Suprapubic skin (tissue), 4 donors: Measurements from ENCODE around the gene DUS3L. TPM values are rescaled to one million over a fixed set of nuclear protein-coding genes. Genes with fewer than 3 reads are reported as not detected.

Experiments
- DNase-seq, 2 donors: peaks; one replicate each; pipeline ENCODE4 v3.0.0-alpha.2; 2019; ENCODE audit warnings: low spot score in 2 of 2
- H3K27ac ChIP-seq: fragments of 200-600 bp; sonication (generic); one replicate; pipeline ENCODE4 v1.5.1; 2019
- H3K27me3 ChIP-seq: fragments of 200-600 bp; sonication (generic); one replicate; pipeline ENCODE4 v1.5.1; 2019
- H3K36me3 ChIP-seq: fragments of 200-600 bp; sonication (generic); one replicate; pipeline ENCODE4 v1.5.1; 2019
- H3K4me1 ChIP-seq: fragments of 200-600 bp; sonication (generic); one replicate; pipeline ENCODE4 v1.5.1; 2019
- H3K4me3 ChIP-seq: fragments of 200-600 bp; sonication (generic); one replicate; pipeline ENCODE4 v1.5.1; 2019; ENCODE audit warnings: mild to moderate bottlenecking
- H3K9me3 ChIP-seq: fragments of 200-600 bp; sonication (generic); one replicate; pipeline ENCODE4 v1.5.1; 2019
- CTCF ChIP-seq, 2 donors: fragments of 200-600 bp in 1 of 2; fragments of 450-650 bp in 1 of 2; sonication (generic) in 1 of 2; IDR thresholded peaks; one replicate each; pipeline ENCODE4 v1.5.1; 2016 to 2019; ENCODE audit warnings: antibody characterized with exemption in 2 of 2, mild to moderate bottlenecking in 1 of 2, moderate library complexity in 1 of 2
- EP300 ChIP-seq: sonication (generic); formaldehyde crosslinking; IDR thresholded peaks from one replicate; pipeline ENCODE4 v1.6.1; 2017; ENCODE audit warnings: antibody characterized with exemption
- POLR2A ChIP-seq, 2 donors: fragments of 450-650 bp; IDR thresholded peaks; one replicate each; pipeline ENCODE4 v1.6.1; 2017; ENCODE audit warnings: antibody characterized with exemption in 2 of 2, mild to moderate bottlenecking in 2 of 2, moderate library complexity in 2 of 2
- POLR2AphosphoS5 ChIP-seq, 3 donors: sonication (generic); formaldehyde crosslinking; IDR thresholded peaks; one replicate each; pipeline ENCODE4 v1.6.1; 2017; ENCODE audit warnings: antibody characterized with exemption in 3 of 3
- WGBS: methylation state at CpG from one replicate; pipeline ENCODE4 v1.1.5; 2018; 5-methylcytosine and 5-hydroxymethylcytosine counted together
- total RNA-seq, 4 donors: library from RNA; depleted of rRNA; stranded (reverse); fragments of >200 nt; gene quantifications; one replicate each; pipeline ENCODE4 v1.1.0, GENCODE V29; 2016

Gene DUS3L
- total RNA-seq, 4 donors from 2014 or later, result 28.8 to 58.5 (median 43.8) TPM

DNA sequence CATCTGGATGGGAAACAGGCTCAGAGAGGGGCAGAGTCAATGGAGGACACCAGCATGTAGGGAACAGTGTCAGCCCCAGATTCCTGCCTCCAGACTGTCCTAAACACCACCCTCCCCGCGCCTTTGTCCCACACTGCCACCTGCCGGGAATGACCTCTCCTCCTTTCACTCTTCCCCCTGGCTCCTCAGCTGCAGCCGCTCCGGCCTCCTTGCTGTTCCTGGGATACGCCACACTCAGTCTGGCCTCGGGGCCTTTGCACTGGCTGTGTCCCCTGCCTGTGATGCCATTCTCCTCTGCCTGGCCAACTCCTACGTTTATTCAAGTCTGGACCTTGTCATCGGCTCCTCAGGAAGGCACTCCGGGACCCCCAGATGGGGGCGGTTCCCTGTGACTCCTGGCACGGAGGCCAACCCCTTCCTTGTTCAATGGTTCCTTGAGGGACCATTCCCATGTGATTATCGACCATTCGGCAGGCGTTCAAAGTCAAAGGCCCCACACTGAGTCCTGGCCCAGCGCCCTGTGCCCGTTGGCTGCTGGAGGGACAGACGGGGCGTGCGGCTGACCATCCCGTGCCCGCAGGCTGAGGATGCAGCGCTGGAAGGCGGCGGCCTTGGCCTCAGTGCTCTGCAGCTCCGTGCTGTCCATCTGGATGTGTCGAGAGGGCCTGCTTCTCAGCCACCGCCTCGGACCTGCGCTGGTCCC lies 32.8 kb upstream of the DUS3L start:
- Histone ChIP-seq H3K4me3 (no peak overlapping the region), H3K4me1 (peaks cover 24% of the 10 kb centered on the region), H3K9me3 (no peaks in the 10 kb centered on the region), H3K36me3 (no peaks in the 10 kb centered on the region), H3K27me3 (peaks cover 4% of the 10 kb centered on the region), H3K27ac (no peak overlapping the region)
- DNase-seq, result no peak
- 72% methylated on average over 14 of the region's 30 CpGs for WGBS
- no peak for TF ChIP-seq CTCF (IDR thresholded peaks at IDR 0.05)
- no peak for TF ChIP-seq POLR2A (IDR thresholded peaks at IDR 0.05)
- TF ChIP-seq EP300, result no peak
- no peak for TF ChIP-seq POLR2AphosphoS5 (IDR thresholded peaks at IDR 0.05)

- no peak overlapping the region for H3K4me3 ChIP-seq
- TF ChIP-seq POLR2A (IDR thresholded peaks at IDR 0.05) (no peak), POLR2AphosphoS5 (IDR thresholded peaks at IDR 0.05) (no peak), EP300 (no peak), CTCF (IDR thresholded peaks at IDR 0.05) (no peak)
- H3K36me3 ChIP-seq, result no peaks in the 10 kb centered on the region
- no peak for DNase-seq
- no peaks in the 10 kb centered on the region for H3K9me3 ChIP-seq
- H3K4me1 ChIP-seq, result peaks cover 17% of the 10 kb centered on the region
- WGBS, result 44% methylated on average over 28 of the region's 30 CpGs
- H3K27ac ChIP-seq, result no peak overlapping the region
- H3K27me3 ChIP-seq, result peaks cover 4% of the 10 kb centered on the region
These were observed 31.4 kb upstream of the DUS3L start for GRCh38 chr19:5822181-5822844.

DNA sequence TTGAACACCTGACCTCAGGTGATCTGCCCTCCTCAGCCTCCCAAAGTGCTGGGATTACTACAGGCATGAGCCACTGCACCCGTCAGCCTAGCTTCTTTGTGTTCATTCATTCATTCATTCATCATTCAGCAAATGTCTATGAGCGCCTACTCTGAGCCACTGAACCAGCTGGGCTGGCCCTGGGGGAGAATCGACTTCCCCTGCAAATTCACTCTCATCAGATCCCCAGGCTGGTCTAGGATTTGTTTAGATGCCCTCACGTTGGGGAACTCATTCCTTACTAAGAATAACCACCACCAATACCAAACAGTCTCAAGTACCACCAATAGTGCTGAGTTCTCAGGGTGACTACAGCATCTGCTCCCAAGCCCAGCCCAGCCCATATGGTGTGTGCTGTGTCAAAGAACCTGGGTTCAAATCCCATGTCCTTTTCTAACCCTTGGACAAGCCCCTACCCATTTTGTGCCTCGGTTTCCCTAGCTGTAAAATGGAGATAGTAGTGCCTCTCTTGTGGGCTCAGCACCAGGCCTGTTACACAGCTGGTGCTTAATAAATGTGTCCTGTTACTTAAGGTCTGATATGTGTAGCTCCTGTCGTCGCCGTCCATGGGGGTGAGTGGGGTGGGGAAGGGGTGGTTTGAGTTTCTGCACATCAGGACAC lies 30.7 kb upstream of the DUS3L start:
- Histone ChIP-seq H3K27me3 (peaks cover 4% of the 10 kb centered on the region), H3K4me3 (no peak overlapping the region), H3K4me1 (peaks cover 11% of the 10 kb centered on the region), H3K27ac (no peak overlapping the region), H3K36me3 (no peaks in the 10 kb centered on the region), H3K9me3 (no peaks in the 10 kb centered on the region)
- no peak for TF ChIP-seq POLR2A (IDR thresholded peaks at IDR 0.05)
- TF ChIP-seq POLR2AphosphoS5 (IDR thresholded peaks at IDR 0.05), result no peak
- TF ChIP-seq CTCF (IDR thresholded peaks at IDR 0.05), result no peak
- no peak for TF ChIP-seq EP300
- no peak for DNase-seq
- 56% methylated on average over 8 of the region's 8 CpGs for WGBS

DNA sequence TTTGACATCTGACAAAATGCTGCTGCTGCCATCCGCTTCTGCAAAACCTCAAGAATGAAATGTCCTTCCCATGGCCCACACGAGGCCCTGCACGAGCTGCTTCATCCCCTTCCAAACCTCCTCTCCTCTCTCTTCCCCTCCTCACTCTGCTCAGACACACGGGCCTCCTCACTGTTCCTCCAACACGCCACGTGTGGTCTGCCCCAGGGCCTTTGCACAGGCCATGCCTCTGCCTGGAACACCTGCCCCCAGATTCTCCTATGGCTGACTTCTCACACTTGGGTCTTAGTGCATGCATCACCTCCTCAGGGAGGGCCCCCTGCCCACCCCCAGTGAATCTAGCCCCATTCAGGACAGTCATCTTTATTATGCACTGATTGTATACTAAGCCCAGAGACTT lies 29.8 kb upstream of the DUS3L start:
- peaks cover 4% of the 10 kb centered on the region for H3K27me3 ChIP-seq
- H3K4me3 ChIP-seq, result no peak overlapping the region
- H3K36me3 ChIP-seq, result no peaks in the 10 kb centered on the region
- H3K27ac ChIP-seq, result no peak overlapping the region
- no peak for DNase-seq
- TF ChIP-seq EP300 (no peak), POLR2AphosphoS5 (IDR thresholded peaks at IDR 0.05) (no peak), CTCF (IDR thresholded peaks at IDR 0.05) (no peak), POLR2A (IDR thresholded peaks at IDR 0.05) (no peak)
- WGBS, result 64% methylated on average over 6 of the region's 6 CpGs
- no peaks in the 10 kb centered on the region for H3K9me3 ChIP-seq
- peaks cover 5% of the 10 kb centered on the region for H3K4me1 ChIP-seq

GRCh38 chr19:5818594-5818993 lies 27.6 kb upstream of the DUS3L start:
- Histone ChIP-seq H3K9me3 (no peaks in the 10 kb centered on the region), H3K4me1 (peaks cover 8% of the 10 kb centered on the region), H3K36me3 (no peaks in the 10 kb centered on the region), H3K27ac (no peak overlapping the region), H3K4me3 (no peak overlapping the region), H3K27me3 (peaks cover 4% of the 10 kb centered on the region)
- DNase-seq, result no peak
- 62% methylated on average over 6 of the region's 10 CpGs for WGBS
- TF ChIP-seq POLR2A (IDR thresholded peaks at IDR 0.05) (no peak), CTCF (IDR thresholded peaks at IDR 0.05) (no peak), POLR2AphosphoS5 (IDR thresholded peaks at IDR 0.05) (no peak), EP300 (no peak)
